Neural progenitor cell (in vitro differentiated cells): ENCODE data around the gene FNDC11. TPM values are rescaled to one million over a fixed set of nuclear protein-coding genes. Genes with fewer than 3 reads are reported as not detected.

Experiments
- DNase-seq: peaks from one replicate; pipeline ENCODE4 v3.0.0-alpha.2; 2016; ENCODE audit warnings: low spot score
- H2AFZ ChIP-seq: fragments of 200-600 bp; sonication (generic); replicated peaks from 2 replicates; pipeline ENCODE4 v1.6.1; 2016; ENCODE audit warnings: antibody characterized with exemption
- H3F3A ChIP-seq: fragments of 200-600 bp; sonication (generic); 2 replicates; pipeline ENCODE4 v1.6.1; 2016; ENCODE audit warnings: antibody characterized with exemption, low read depth
- H3K27ac ChIP-seq: fragments of 200-600 bp; sonication (generic); 2 replicates; pipeline ENCODE4 v1.5.1; 2016; ENCODE audit warnings: mild to moderate bottlenecking
- H3K27me3 ChIP-seq: fragments of 200-600 bp; sonication (generic); 2 replicates; pipeline ENCODE4 v1.6.1; 2016; ENCODE audit warnings: mild to moderate bottlenecking, moderate library complexity
- H3K36me3 ChIP-seq: fragments of 200-600 bp; sonication (generic); 2 replicates; pipeline ENCODE4 v1.5.1; 2016
- H3K4me1 ChIP-seq: fragments of 200-600 bp; sonication (generic); 2 replicates; pipeline ENCODE4 v1.6.1; 2016; ENCODE audit warnings: mixed run types
- H3K4me2 ChIP-seq: fragments of 200-600 bp; sonication (generic); 2 replicates; pipeline ENCODE4 v1.6.1; 2016
- H3K4me3 ChIP-seq: fragments of 200-600 bp; sonication (generic); 2 replicates; pipeline ENCODE4 v1.5.1; 2016
- H3K79me2 ChIP-seq: fragments of 200-600 bp; sonication (generic); 2 replicates; pipeline ENCODE4 v1.6.1; 2016; ENCODE audit warnings: low read depth
- H3K9ac ChIP-seq: fragments of 200-600 bp; sonication (generic); 2 replicates; pipeline ENCODE4 v1.6.1; 2016
- H3K9me3 ChIP-seq: fragments of 200-600 bp; sonication (generic); 2 replicates; pipeline ENCODE4 v1.5.1; 2016; ENCODE audit warnings: low read depth
- H4K20me1 ChIP-seq: fragments of 200-600 bp; sonication (generic); 2 replicates; pipeline ENCODE4 v1.6.1; 2016; ENCODE audit warnings: low read depth
- H3K27ac Mint-ChIP-seq: 3 replicates; pipeline ENCODE4 v1.8.0; 2021; ENCODE audit warnings: mixed read lengths
- H3K27me3 Mint-ChIP-seq: 2 replicates; pipeline ENCODE4 v1.8.0; 2022; ENCODE audit warnings: low read depth, mild to moderate bottlenecking, inconsistent platforms, moderate library complexity, mixed read lengths; ENCODE audit not compliant: insufficient read depth
- H3K36me3 Mint-ChIP-seq: 3 replicates; pipeline ENCODE4 v1.8.0; 2021; ENCODE audit warnings: mixed read lengths
- H3K4me1 Mint-ChIP-seq: 3 replicates; pipeline ENCODE4 v1.8.0; 2021; ENCODE audit warnings: mixed read lengths
- H3K4me3 Mint-ChIP-seq: 3 replicates; pipeline ENCODE4 v1.8.0; 2021; ENCODE audit warnings: mild to moderate bottlenecking, moderate library complexity, mixed read lengths
- H3K9me3 Mint-ChIP-seq: 3 replicates; pipeline ENCODE4 v1.8.0; 2020; ENCODE audit warnings: mixed read lengths
- EZH2 ChIP-seq: fragments of 200-600 bp; sonication (generic); IDR thresholded peaks from 2 replicates; pipeline ENCODE4 v1.6.1; 2017; ENCODE audit warnings: antibody characterized with exemption, mild to moderate bottlenecking, moderate library complexity
- EZH2phosphoT487 ChIP-seq: fragments of 200-600 bp; sonication (generic); IDR thresholded peaks from 2 replicates; pipeline ENCODE4 v1.6.1; 2017; ENCODE audit warnings: antibody characterized with exemption
- total RNA-seq: library from RNA; depleted of rRNA; stranded (reverse); fragments of >200 nt; gene quantifications from 2 replicates; pipeline ENCODE4 v1.2.3, GENCODE V29; 2015; ENCODE audit warnings: low replicate concordance
- TF ChIP-seq, protein P1 (sequence below): fragments of 200-600 bp; sonication (generic); IDR thresholded peaks from 2 replicates; pipeline ENCODE4 v1.5.1; 2017; ENCODE audit warnings: antibody characterized with exemption, mild to moderate bottlenecking

FNDC11 gene
- total RNA-seq, 1 donor from 2014 or later, result 0.39 TPM

- H3K4me2 ChIP-seq, result no peak overlapping the region
- H3K4me3 Mint-ChIP-seq, result no peak overlapping the region
- H3K27me3 Mint-ChIP-seq, result peaks cover 12% of the 10 kb centered on the region
- no peaks in the 10 kb centered on the region for H3K36me3 ChIP-seq
- H3K36me3 Mint-ChIP-seq, result peaks cover 3% of the 10 kb centered on the region
- no peak overlapping the region for H3K27ac Mint-ChIP-seq
- H4K20me1 ChIP-seq, result no peaks in the 10 kb centered on the region
- no peak overlapping the region for H3K9ac ChIP-seq
- no peaks in the 10 kb centered on the region for H3K4me1 ChIP-seq
- peaks cover 28% of the 10 kb centered on the region for H3K9me3 Mint-ChIP-seq
- peaks cover 3% of the 10 kb centered on the region for H3K4me1 Mint-ChIP-seq
- H3K79me2 ChIP-seq, result no peaks in the 10 kb centered on the region
- DNase-seq, result no peak
- peaks cover 42% of the 10 kb centered on the region for H3K27me3 ChIP-seq
- TF ChIP-seq EZH2phosphoT487, result no peak
- no peak for TF ChIP-seq EZH2
- TF ChIP-seq, protein P1, sequence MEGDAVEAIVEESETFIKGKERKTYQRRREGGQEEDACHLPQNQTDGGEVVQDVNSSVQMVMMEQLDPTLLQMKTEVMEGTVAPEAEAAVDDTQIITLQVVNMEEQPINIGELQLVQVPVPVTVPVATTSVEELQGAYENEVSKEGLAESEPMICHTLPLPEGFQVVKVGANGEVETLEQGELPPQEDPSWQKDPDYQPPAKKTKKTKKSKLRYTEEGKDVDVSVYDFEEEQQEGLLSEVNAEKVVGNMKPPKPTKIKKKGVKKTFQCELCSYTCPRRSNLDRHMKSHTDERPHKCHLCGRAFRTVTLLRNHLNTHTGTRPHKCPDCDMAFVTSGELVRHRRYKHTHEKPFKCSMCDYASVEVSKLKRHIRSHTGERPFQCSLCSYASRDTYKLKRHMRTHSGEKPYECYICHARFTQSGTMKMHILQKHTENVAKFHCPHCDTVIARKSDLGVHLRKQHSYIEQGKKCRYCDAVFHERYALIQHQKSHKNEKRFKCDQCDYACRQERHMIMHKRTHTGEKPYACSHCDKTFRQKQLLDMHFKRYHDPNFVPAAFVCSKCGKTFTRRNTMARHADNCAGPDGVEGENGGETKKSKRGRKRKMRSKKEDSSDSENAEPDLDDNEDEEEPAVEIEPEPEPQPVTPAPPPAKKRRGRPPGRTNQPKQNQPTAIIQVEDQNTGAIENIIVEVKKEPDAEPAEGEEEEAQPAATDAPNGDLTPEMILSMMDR, result no peak
- no peak overlapping the region for H2AFZ ChIP-seq
- H3K27ac ChIP-seq, result no peak overlapping the region
- H3K4me3 ChIP-seq, result no peak overlapping the region
- H3F3A ChIP-seq, result no peaks in the 10 kb centered on the region
- no peaks in the 10 kb centered on the region for H3K9me3 ChIP-seq
Measured at GRCh38 chr20:63507083-63507743, 46.7 kb upstream of the FNDC11 start.

- Histone ChIP-seq H3K4me3 (no peak overlapping the region), H3K4me2 (no peak overlapping the region), H4K20me1 (no peaks in the 10 kb centered on the region), H2AFZ (no peak overlapping the region), H3K79me2 (no peaks in the 10 kb centered on the region), H3K4me1 (no peaks in the 10 kb centered on the region), H3K27me3 (peaks cover 42% of the 10 kb centered on the region), H3F3A (no peaks in the 10 kb centered on the region), H3K36me3 (no peaks in the 10 kb centered on the region), H3K9ac (no peak overlapping the region), H3K9me3 (no peaks in the 10 kb centered on the region), H3K27ac (no peak overlapping the region)
- H3K36me3 Mint-ChIP-seq, result peaks cover 3% of the 10 kb centered on the region
- peaks cover 12% of the 10 kb centered on the region for H3K27me3 Mint-ChIP-seq
- TF ChIP-seq EZH2phosphoT487 (no peak), EZH2 (no peak)
- TF ChIP-seq, protein P1, result no peak
- no peak overlapping the region for H3K4me3 Mint-ChIP-seq
- H3K9me3 Mint-ChIP-seq, result peaks cover 31% of the 10 kb centered on the region
- no peak for DNase-seq
- H3K27ac Mint-ChIP-seq, result no peak overlapping the region
- H3K4me1 Mint-ChIP-seq, result peaks cover 3% of the 10 kb centered on the region
Measured at GRCh38 chr20:63508072-63508768, 45.7 kb upstream of the FNDC11 start.

GRCh38 chr20:63509088-63509564 lies 44.8 kb upstream of the FNDC11 start:
- no peak for DNase-seq
- Mint-ChIP-seq H3K27me3 (peaks cover 12% of the 10 kb centered on the region), H3K4me3 (no peak overlapping the region), H3K27ac (no peak overlapping the region), H3K4me1 (no peaks in the 10 kb centered on the region), H3K9me3 (peaks cover 34% of the 10 kb centered on the region), H3K36me3 (peaks cover 3% of the 10 kb centered on the region)
- Histone ChIP-seq H3K4me3 (no peak overlapping the region), H3F3A (no peaks in the 10 kb centered on the region), H3K4me1 (no peaks in the 10 kb centered on the region), H3K79me2 (no peaks in the 10 kb centered on the region), H3K9me3 (no peaks in the 10 kb centered on the region), H3K9ac (no peak overlapping the region), H3K27me3 (peaks cover 40% of the 10 kb centered on the region), H3K36me3 (no peaks in the 10 kb centered on the region), H3K27ac (no peak overlapping the region), H4K20me1 (no peaks in the 10 kb centered on the region), H2AFZ (no peak overlapping the region), H3K4me2 (no peak overlapping the region)
- TF ChIP-seq EZH2 (no peak), EZH2phosphoT487 (no peak)
- TF ChIP-seq, protein P1, result no peak
